ENCODE results near the gene MAMDC4.

GRCh38 chr9:136829412-136829811 lies 22.7 kb upstream of the MAMDC4 start:
- TF ChIP-seq CTCF (IDR thresholded peaks at IDR 0.05; ENCODE audit: low read length), result no peak
- no peak for TF ChIP-seq EZH2 (IDR thresholded peaks at IDR 0.05; ENCODE audit: borderline replicate concordance, low read length)

Data from OCI-LY1 (cell line).